WERI-Rb-1 (cell line): Measurements from ENCODE around the gene PTPRT.

ENCODE experiments used
- DNase-seq: peaks from one replicate; pipeline ENCODE4 v3.0.0-alpha.2; 2020
- H3K27ac ChIP-seq: fragments of 250-450 bp; sonication (Bioruptor Pico); 2 replicates; pipeline ENCODE4 v1.5.1; 2020; ENCODE audit warnings: mild to moderate bottlenecking, moderate library complexity
- H3K27me3 ChIP-seq: fragments of 250-450 bp; sonication (Bioruptor Pico); 2 replicates; pipeline ENCODE4 v1.5.1; 2021; ENCODE audit warnings: mild to moderate bottlenecking, low read depth, moderate library complexity; ENCODE audit not compliant: insufficient read depth, severe bottlenecking
- H3K36me3 ChIP-seq: fragments of 250-450 bp; sonication (Bioruptor Pico); 2 replicates; pipeline ENCODE4 v1.5.1; 2020; ENCODE audit warnings: mild to moderate bottlenecking, moderate library complexity
- H3K4me3 ChIP-seq: 2 replicates; pipeline ENCODE4 v1.5.1; 2011; ENCODE audit warnings: low read depth, mild to moderate bottlenecking, control low read depth, low read length
- H3K9me3 ChIP-seq: fragments of 250-450 bp; sonication (Bioruptor Pico); 2 replicates; pipeline ENCODE4 v1.5.1; 2021; ENCODE audit warnings: mild to moderate bottlenecking, moderate library complexity; ENCODE audit not compliant: severe bottlenecking
- TF ChIP-seq, protein P1 (sequence below): IDR thresholded peaks from 2 replicates; pipeline ENCODE4 v1.5.1; 2011; ENCODE audit warnings: low read depth, mild to moderate bottlenecking, control low read depth, inconsistent platforms, low read length

Gene PTPRT

DNA sequence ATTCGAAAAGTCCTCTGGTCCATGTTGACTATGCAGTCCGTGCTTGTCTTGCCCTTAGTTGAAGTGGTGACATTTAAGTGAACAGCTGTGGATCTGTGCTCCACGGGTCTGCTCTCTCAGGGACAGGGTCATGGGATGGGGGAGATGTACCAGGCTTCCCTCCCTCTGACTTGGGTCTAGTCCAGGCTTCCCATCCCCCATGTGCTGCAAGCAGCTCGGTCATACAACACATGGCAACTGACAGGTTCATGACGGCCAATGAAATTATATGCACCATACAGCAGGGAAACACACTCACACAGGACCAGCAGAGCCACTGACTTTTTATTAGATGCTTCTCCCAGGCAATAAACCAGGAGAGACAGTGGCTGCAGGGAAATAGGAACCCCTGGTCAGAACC lies 201.4 kb downstream of the PTPRT start:
- TF ChIP-seq, protein P1, sequence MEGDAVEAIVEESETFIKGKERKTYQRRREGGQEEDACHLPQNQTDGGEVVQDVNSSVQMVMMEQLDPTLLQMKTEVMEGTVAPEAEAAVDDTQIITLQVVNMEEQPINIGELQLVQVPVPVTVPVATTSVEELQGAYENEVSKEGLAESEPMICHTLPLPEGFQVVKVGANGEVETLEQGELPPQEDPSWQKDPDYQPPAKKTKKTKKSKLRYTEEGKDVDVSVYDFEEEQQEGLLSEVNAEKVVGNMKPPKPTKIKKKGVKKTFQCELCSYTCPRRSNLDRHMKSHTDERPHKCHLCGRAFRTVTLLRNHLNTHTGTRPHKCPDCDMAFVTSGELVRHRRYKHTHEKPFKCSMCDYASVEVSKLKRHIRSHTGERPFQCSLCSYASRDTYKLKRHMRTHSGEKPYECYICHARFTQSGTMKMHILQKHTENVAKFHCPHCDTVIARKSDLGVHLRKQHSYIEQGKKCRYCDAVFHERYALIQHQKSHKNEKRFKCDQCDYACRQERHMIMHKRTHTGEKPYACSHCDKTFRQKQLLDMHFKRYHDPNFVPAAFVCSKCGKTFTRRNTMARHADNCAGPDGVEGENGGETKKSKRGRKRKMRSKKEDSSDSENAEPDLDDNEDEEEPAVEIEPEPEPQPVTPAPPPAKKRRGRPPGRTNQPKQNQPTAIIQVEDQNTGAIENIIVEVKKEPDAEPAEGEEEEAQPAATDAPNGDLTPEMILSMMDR = no peak
- no peak for DNase-seq
- H3K27me3 ChIP-seq = no peaks in the 10 kb centered on the region
- no peak overlapping the region for H3K27ac ChIP-seq
- no peak overlapping the region for H3K4me3 ChIP-seq
- no peaks in the 10 kb centered on the region for H3K36me3 ChIP-seq
- H3K9me3 ChIP-seq = no peaks in the 10 kb centered on the region

DNA sequence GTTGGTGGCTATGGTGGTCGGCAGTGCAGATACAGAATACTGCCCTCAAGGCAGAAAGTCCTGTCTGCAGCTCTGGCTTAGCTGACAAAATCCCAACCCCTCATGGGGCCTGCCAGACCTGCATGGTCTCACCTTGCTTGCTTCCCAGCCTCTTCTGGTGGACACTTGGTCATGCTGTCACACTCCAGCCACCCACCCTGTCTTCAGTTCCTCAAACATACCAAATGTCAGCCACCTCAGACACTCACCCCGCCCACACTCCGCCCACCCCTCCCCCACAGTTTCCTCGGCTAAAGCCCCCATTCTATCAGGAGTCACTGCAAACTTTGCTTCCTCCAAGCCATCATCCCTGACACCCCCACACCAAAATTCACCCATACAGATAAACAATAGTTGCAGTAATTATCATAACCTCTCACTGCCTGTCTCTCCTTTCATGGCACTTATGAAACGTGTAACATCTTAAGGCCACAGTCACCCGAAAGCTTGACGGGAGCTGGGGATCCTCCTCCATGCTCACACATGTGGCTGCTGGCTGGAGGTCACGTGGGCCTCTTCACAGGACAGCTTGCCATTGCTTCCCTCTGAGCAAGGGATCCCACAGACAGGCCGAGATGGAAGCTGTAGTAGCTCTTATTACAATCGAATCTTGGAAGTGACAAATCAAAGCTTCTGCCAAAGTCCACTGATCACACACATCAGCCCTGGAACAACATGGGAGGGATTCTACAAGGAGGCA lies 202.2 kb downstream of the PTPRT start:
- no peaks in the 10 kb centered on the region for H3K9me3 ChIP-seq
- DNase-seq = no peak
- H3K27ac ChIP-seq = no peak overlapping the region
- no peaks in the 10 kb centered on the region for H3K36me3 ChIP-seq
- TF ChIP-seq, protein P1 = no peak
- no peaks in the 10 kb centered on the region for H3K27me3 ChIP-seq
- no peak overlapping the region for H3K4me3 ChIP-seq

DNA sequence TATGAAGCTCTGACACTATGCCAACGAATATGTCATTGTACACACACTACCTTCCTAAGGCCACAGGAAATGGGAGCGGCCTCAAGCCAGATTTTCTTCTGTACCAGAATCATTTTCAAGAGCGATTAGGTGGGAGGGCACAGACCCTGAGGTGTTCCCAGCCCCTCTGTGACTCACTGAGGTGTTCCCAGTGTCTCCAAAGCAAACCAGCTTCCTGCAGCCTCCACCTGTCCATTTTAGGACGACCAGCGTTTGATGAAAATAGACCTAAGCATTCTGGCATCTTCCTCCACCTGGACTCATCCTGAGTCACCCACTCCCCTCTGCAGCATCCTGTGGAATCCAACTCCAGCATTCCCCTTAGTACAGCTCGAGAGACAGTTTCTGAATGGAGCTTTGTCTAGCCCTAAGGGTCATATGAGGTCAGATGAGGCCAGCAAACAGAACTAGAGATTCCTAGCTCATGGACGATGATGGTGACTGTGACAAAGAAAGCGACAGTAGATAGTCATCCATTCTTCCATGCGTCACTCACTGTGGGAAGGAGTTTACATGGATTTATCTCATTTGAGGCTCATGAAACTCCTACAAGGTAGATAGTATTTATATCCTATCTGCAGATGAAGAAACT lies 203.4 kb downstream of the PTPRT start:
- H3K36me3 ChIP-seq = no peaks in the 10 kb centered on the region
- no peak overlapping the region for H3K27ac ChIP-seq
- no peaks in the 10 kb centered on the region for H3K27me3 ChIP-seq
- H3K9me3 ChIP-seq = no peaks in the 10 kb centered on the region
- TF ChIP-seq, protein P1 = no peak
- no peak for DNase-seq
- H3K4me3 ChIP-seq = no peak overlapping the region

DNA sequence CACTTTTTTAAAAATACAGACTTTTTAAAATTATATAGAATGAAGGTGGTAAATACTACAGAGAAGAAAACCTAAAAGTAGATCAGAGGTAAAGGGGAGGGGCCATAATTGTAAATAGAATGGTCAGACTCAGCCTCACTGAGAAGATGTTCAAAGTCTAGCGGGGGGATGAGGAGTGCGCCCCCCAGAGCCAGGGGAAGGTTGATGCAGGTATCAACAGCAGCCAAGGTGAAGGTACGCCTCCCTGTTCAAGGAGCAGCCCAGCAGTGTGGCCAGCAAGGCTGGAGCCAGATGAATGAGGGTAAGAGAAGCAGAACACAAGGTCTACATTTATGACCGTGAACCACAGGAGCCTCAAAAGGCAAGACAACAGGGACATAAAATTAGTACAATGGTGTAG lies 204.1 kb downstream of the PTPRT start:
- TF ChIP-seq, protein P1 = no peak
- Histone ChIP-seq H3K27ac (no peak overlapping the region), H3K4me3 (no peak overlapping the region), H3K27me3 (no peaks in the 10 kb centered on the region), H3K9me3 (no peaks in the 10 kb centered on the region), H3K36me3 (no peaks in the 10 kb centered on the region)
- DNase-seq = no peak

DNA sequence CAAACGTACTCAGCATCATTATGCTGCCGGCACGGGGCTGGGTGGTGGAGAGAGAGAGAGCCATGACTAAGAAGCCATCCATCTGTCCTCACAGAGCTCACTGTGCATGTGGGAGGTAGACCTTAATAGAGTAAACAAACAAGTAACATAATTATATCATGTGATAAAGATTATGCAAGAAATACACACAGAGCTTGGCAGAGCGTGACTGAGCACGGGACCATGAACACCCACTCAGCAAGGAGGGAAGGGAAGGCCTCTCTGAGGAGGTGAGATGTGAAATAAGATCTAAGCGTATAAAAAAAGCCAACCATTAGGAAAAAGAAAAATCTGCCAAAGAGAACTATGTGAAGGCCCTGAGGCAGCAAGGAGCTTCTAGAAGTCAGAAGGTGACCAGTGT lies 207.5 kb downstream of the PTPRT start:
- TF ChIP-seq, protein P1 = no peak
- Histone ChIP-seq H3K27me3 (no peaks in the 10 kb centered on the region), H3K4me3 (no peak overlapping the region), H3K27ac (no peak overlapping the region), H3K9me3 (no peaks in the 10 kb centered on the region), H3K36me3 (no peaks in the 10 kb centered on the region)
- no peak for DNase-seq
